PC-9 (cell line): Measurements from ENCODE around the gene IGSF22. TPM values are rescaled to one million over a fixed set of nuclear protein-coding genes. Genes with fewer than 3 reads are reported as not detected.

Experiments
- BruUV-seq: library from RNA; stranded (reverse); fragments of 400-500 nt; replicated peaks from 2 replicates; lab custom pipeline; 2021; lab: Mats Ljungman, UMichigan
- CTCF ChIA-PET: fragments of 300-600 bp; sonication (Branson Sonifier 250); formaldehyde crosslinking; loops from one replicate; lab custom pipeline; 2022; ENCODE audit warnings: antibody characterized with exemption; lab: Charles Lee
- POLR2A ChIA-PET: fragments of 300-600 bp; sonication (Branson Sonifier 250); formaldehyde crosslinking; loops from one replicate; lab custom pipeline; 2022; ENCODE audit warnings: antibody characterized with exemption; ENCODE audit not compliant: unreplicated experiment; lab: Charles Lee
- DNase-seq, 2 experiments: peaks; one replicate each; pipeline versions ENCODE4 v3.0.0 to v3.0.0-alpha.2; 2015 to 2022; ENCODE audit warnings: mixed read lengths in 1 of 2
- H2AFZ ChIP-seq: fragments of 200-600 bp; sonication (generic); 2 replicates; pipeline ENCODE4 v1.8.1; 2017; ENCODE audit warnings: antibody characterized with exemption
- H3F3A ChIP-seq: fragments of 200-600 bp; sonication (generic); 2 replicates; pipeline ENCODE4 v1.8.1; 2017; ENCODE audit warnings: antibody characterized with exemption, mild to moderate bottlenecking, low read depth; ENCODE audit not compliant: insufficient read depth
- H3K27ac ChIP-seq: fragments of 200-600 bp; sonication (generic); 2 replicates; pipeline ENCODE4 v1.6.1; 2016; ENCODE audit warnings: mixed run types
- H3K27me3 ChIP-seq: fragments of 200-600 bp; sonication (generic); 2 replicates; pipeline ENCODE4 v1.6.1; 2016; ENCODE audit warnings: low read depth, mixed run types; ENCODE audit not compliant: insufficient read depth
- H3K36me3 ChIP-seq: fragments of 200-600 bp; sonication (generic); 2 replicates; pipeline ENCODE4 v1.6.1; 2016; ENCODE audit warnings: low read depth, mixed run types
- H3K4me1 ChIP-seq: fragments of 200-600 bp; sonication (generic); replicated peaks from 2 replicates; pipeline ENCODE4 v1.6.1; 2016; ENCODE audit warnings: mixed run types; ENCODE audit not compliant: insufficient read depth
- H3K4me2 ChIP-seq: fragments of 200-600 bp; sonication (generic); 2 replicates; pipeline ENCODE4 v1.6.1; 2017; ENCODE audit warnings: mixed run types
- H3K4me3 ChIP-seq: fragments of 200-600 bp; sonication (generic); 2 replicates; pipeline ENCODE4 v1.6.1; 2016; ENCODE audit warnings: mixed run types
- H3K79me2 ChIP-seq: fragments of 200-600 bp; sonication (generic); 2 replicates; pipeline ENCODE4 v1.6.1; 2017; ENCODE audit warnings: low read depth, mixed run types
- H3K9me2 ChIP-seq: fragments of 200-600 bp; sonication (generic); 2 replicates; pipeline ENCODE4 v1.8.1; 2017; ENCODE audit warnings: mild to moderate bottlenecking; ENCODE audit not compliant: insufficient read depth
- H3K9me3 ChIP-seq: fragments of 200-600 bp; sonication (generic); 2 replicates; pipeline ENCODE4 v1.8.1; 2016; ENCODE audit warnings: low read depth; ENCODE audit not compliant: insufficient read depth
- H4K20me1 ChIP-seq: fragments of 200-600 bp; sonication (generic); 2 replicates; pipeline ENCODE4 v1.8.1; 2017; ENCODE audit not compliant: insufficient read depth
- CTCF ChIP-seq: fragments of 200-600 bp; sonication (generic); conservative IDR thresholded peaks from 2 replicates; pipeline ENCODE4 v1.6.1; 2017; ENCODE audit warnings: mixed run types, antibody characterized with exemption, mild to moderate bottlenecking, moderate library complexity
- EZH2 ChIP-seq: fragments of 200-600 bp; sonication (generic); IDR thresholded peaks from 2 replicates; pipeline ENCODE4 v1.8.0; 2017; ENCODE audit warnings: antibody characterized with exemption, low read depth
- intact Hi-C: fragments of 100-400 bp; cut with micrococcal nuclease; formaldehyde crosslinking; loops from one replicate; pipeline ENCODE4 v1.10.0; 2022; ENCODE audit not compliant: unreplicated experiment
- total RNA-seq: library from RNA; stranded (reverse); gene quantifications from 2 replicates; pipeline ENCODE4 v1.2.3, GENCODE V29; 2021

The IGSF22 gene
- total RNA-seq, 1 experiment from 2014 or later = 0.33 TPM

GRCh38 chr11:18720091-18720807 is 5.7 kb downstream of the IGSF22 start:
- Histone ChIP-seq H3F3A (peaks cover 6% of the 10 kb centered on the region; the same call in 1 of the 2 replicates), H3K9me2 (no peaks in the 10 kb centered on the region), H3K9me3 (no peaks in the 10 kb centered on the region), H3K79me2 (no peaks in the 10 kb centered on the region), H4K20me1 (no peaks in the 10 kb centered on the region), H3K27ac (no peak overlapping the region), H3K4me3 (no peak overlapping the region), H2AFZ (no peak overlapping the region), H3K4me1 (peaks cover 6% of the 10 kb centered on the region; the same call in 1 of the 2 replicates), H3K4me2 (peak overlapping the region; percentile 92; the same call in 1 of the 2 replicates), H3K27me3 (peaks cover 39% of the 10 kb centered on the region), H3K36me3 (no peaks in the 10 kb centered on the region)
- no peak for DNase-seq
- POLR2A ChIA-PET = no interaction called here
- BruUV-seq = no TSS peak
- TF ChIP-seq EZH2 = no peak
- TF ChIP-seq CTCF = no peak
- CTCF ChIA-PET = interaction anchor here (0.6 kb wide), 1 partner anchor 11 kb away, joined by 4 read pairs; no protein-coding TSS in a partner anchor
- intact Hi-C loops = loop anchor here (5.0 kb wide), 1 partner anchor 68 kb away; no protein-coding TSS in a partner anchor

GRCh38 chr11:18715476-18715875 is 10.5 kb downstream of the IGSF22 start:
- ChIA-PET CTCF (no interaction called here), POLR2A (no interaction called here)
- no peak for TF ChIP-seq EZH2
- no peak for TF ChIP-seq CTCF
- Histone ChIP-seq H3K27me3 (peaks cover 80% of the 10 kb centered on the region), H4K20me1 (no peaks in the 10 kb centered on the region), H3K27ac (no peak overlapping the region), H3K4me3 (no peak overlapping the region), H3K9me2 (no peaks in the 10 kb centered on the region), H3F3A (peaks cover 2% of the 10 kb centered on the region; the same call in 1 of the 2 replicates), H3K79me2 (no peaks in the 10 kb centered on the region), H2AFZ (no peak overlapping the region), H3K9me3 (no peaks in the 10 kb centered on the region), H3K4me1 (no peaks in the 10 kb centered on the region), H3K36me3 (no peaks in the 10 kb centered on the region), H3K4me2 (no peak overlapping the region)
- no TSS peak for BruUV-seq
- intact Hi-C loops = no loop called here
- DNase-seq = no peak

GRCh38 chr11:18714443-18714780 is 11.6 kb downstream of the IGSF22 start:
- Histone ChIP-seq H4K20me1 (no peaks in the 10 kb centered on the region), H3K4me3 (no peak overlapping the region), H3K9me3 (no peaks in the 10 kb centered on the region), H3K27ac (no peak overlapping the region), H3K4me2 (no peak overlapping the region), H3K4me1 (no peaks in the 10 kb centered on the region), H3F3A (no peaks in the 10 kb centered on the region), H3K9me2 (no peaks in the 10 kb centered on the region), H2AFZ (no peak overlapping the region), H3K36me3 (no peaks in the 10 kb centered on the region), H3K79me2 (no peaks in the 10 kb centered on the region), H3K27me3 (peaks cover 89% of the 10 kb centered on the region)
- CTCF ChIA-PET = interaction anchor here (0.6 kb wide), 1 partner anchor 58 kb away, joined by 11 read pairs; no protein-coding TSS in a partner anchor
- no peak for TF ChIP-seq EZH2
- no peak for TF ChIP-seq CTCF
- POLR2A ChIA-PET = no interaction called here
- intact Hi-C loops = no loop called here
- no TSS peak for BruUV-seq
- DNase-seq = no peak
